MM.1S (cell line): Measurements from ENCODE around the gene FLYWCH1.

Experiments
- DNase-seq: peaks from one replicate; pipeline ENCODE4 v3.0.0-alpha.2; 2015
- H2AFZ ChIP-seq: fragments of 300-600 bp; sonication (generic); 2 replicates; pipeline ENCODE4 v1.6.0; 2016; ENCODE audit warnings: antibody characterized with exemption, low read length
- H3F3A ChIP-seq: fragments of 300-600 bp; sonication (generic); 2 replicates; pipeline ENCODE4 v1.6.1; 2016; ENCODE audit warnings: mild to moderate bottlenecking, antibody characterized with exemption, low read length, moderate library complexity, mixed read lengths; ENCODE audit not compliant: insufficient read depth
- H3K27ac ChIP-seq: fragments of 300-600 bp; sonication (generic); 2 replicates; pipeline ENCODE4 v1.5.1; 2016; ENCODE audit warnings: mild to moderate bottlenecking, low read length
- H3K27me3 ChIP-seq: fragments of 300-600 bp; sonication (generic); replicated peaks from 2 replicates; pipeline ENCODE4 v1.6.0; 2016; ENCODE audit warnings: low read length; ENCODE audit not compliant: insufficient read depth
- H3K36me3 ChIP-seq: fragments of 300-600 bp; sonication (generic); replicated peaks from 2 replicates; pipeline ENCODE4 v1.6.1; 2016; ENCODE audit warnings: mild to moderate bottlenecking, low read length, mixed read lengths; ENCODE audit not compliant: insufficient read depth
- H3K4me1 ChIP-seq: fragments of 300-600 bp; sonication (generic); 2 replicates; pipeline ENCODE4 v1.6.1; 2016; ENCODE audit warnings: low read length, mixed read lengths
- H3K4me2 ChIP-seq: fragments of 300-600 bp; sonication (generic); 2 replicates; pipeline ENCODE4 v1.6.0; 2016; ENCODE audit warnings: low read depth, low read length
- H3K4me3 ChIP-seq: fragments of 300-600 bp; sonication (generic); 2 replicates; pipeline ENCODE4 v1.5.1; 2016; ENCODE audit warnings: low read length, mixed read lengths
- H3K79me2 ChIP-seq: fragments of 300-600 bp; sonication (generic); 2 replicates; pipeline ENCODE4 v1.6.1; 2016; ENCODE audit warnings: mixed run types, low read length, mixed read lengths
- H3K9ac ChIP-seq: fragments of 300-600 bp; sonication (generic); 2 replicates; pipeline ENCODE4 v1.6.1; 2016; ENCODE audit warnings: low read length, mixed read lengths
- H3K9me2 ChIP-seq: fragments of 300-600 bp; sonication (generic); replicated peaks from 2 replicates; pipeline ENCODE4 v1.6.1; 2016; ENCODE audit warnings: mild to moderate bottlenecking, low read length, mixed read lengths; ENCODE audit not compliant: insufficient read depth
- H3K9me3 ChIP-seq: fragments of 300-600 bp; sonication (generic); replicated peaks from 2 replicates; pipeline ENCODE4 v1.6.1; 2016; ENCODE audit warnings: mild to moderate bottlenecking, low read length, mixed read lengths; ENCODE audit not compliant: insufficient read depth
- H4K20me1 ChIP-seq: fragments of 300-600 bp; sonication (generic); 2 replicates; pipeline ENCODE4 v1.6.1; 2016; ENCODE audit warnings: mild to moderate bottlenecking, low read length, moderate library complexity, mixed read lengths; ENCODE audit not compliant: insufficient read depth
- EZH2 ChIP-seq: fragments of 300-600 bp; sonication (generic); optimal IDR thresholded peaks from 2 replicates; pipeline ENCODE3; 2017; ENCODE audit warnings: low read depth, mild to moderate bottlenecking, antibody characterized with exemption, low read length, mixed read lengths
- EZH2phosphoT487 ChIP-seq: fragments of 300-600 bp; sonication (generic); IDR thresholded peaks from 2 replicates; pipeline ENCODE4 v1.6.1; 2018; ENCODE audit warnings: antibody characterized with exemption, low read length
- TF ChIP-seq, protein P1 (sequence below): fragments of 300-600 bp; sonication (generic); IDR thresholded peaks from 2 replicates; pipeline ENCODE4 v1.5.1; 2016; ENCODE audit warnings: antibody characterized with exemption, low read length, mixed read lengths

The FLYWCH1 gene

DNA sequence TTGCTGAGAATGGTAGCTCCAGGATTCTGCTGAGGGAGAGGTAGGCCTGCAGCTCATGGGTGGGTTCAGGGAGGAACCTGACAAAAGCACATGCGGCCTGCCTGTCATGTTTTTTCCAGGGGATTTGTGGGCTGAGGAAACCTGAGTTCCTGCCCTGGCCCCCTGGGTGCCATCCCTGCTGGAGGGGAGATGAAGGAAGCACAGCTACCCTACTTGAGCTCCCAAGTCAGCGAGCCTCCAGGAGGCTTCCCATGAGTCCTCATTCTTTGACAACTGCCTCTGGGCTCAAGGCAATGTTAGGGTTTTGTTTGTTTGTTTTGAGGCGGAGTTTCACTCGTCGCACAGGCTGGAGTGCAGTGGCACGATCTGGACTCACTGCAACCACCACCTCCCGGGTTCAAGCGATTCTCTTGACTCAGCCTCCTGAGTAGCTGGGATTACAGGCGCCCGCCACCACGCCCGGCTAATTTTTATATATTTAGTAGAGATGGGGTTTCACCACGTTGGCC is 12.1 kb upstream of the FLYWCH1 start:
- H4K20me1 ChIP-seq: no peaks in the 10 kb centered on the region
- H3K9me3 ChIP-seq: no peaks in the 10 kb centered on the region
- H3K9ac ChIP-seq: no peak overlapping the region
- no peak overlapping the region for H3K4me2 ChIP-seq
- H3K4me3 ChIP-seq: no peak overlapping the region
- peaks cover 4% of the 10 kb centered on the region for H3K4me1 ChIP-seq
- H3K27me3 ChIP-seq: no peaks in the 10 kb centered on the region
- no peak overlapping the region for H3K27ac ChIP-seq
- no peaks in the 10 kb centered on the region for H3K79me2 ChIP-seq
- no peaks in the 10 kb centered on the region for H3K36me3 ChIP-seq
- no peaks in the 10 kb centered on the region for H3K9me2 ChIP-seq
- no peak for DNase-seq
- H3F3A ChIP-seq: no peaks in the 10 kb centered on the region
- TF ChIP-seq, protein P1, sequence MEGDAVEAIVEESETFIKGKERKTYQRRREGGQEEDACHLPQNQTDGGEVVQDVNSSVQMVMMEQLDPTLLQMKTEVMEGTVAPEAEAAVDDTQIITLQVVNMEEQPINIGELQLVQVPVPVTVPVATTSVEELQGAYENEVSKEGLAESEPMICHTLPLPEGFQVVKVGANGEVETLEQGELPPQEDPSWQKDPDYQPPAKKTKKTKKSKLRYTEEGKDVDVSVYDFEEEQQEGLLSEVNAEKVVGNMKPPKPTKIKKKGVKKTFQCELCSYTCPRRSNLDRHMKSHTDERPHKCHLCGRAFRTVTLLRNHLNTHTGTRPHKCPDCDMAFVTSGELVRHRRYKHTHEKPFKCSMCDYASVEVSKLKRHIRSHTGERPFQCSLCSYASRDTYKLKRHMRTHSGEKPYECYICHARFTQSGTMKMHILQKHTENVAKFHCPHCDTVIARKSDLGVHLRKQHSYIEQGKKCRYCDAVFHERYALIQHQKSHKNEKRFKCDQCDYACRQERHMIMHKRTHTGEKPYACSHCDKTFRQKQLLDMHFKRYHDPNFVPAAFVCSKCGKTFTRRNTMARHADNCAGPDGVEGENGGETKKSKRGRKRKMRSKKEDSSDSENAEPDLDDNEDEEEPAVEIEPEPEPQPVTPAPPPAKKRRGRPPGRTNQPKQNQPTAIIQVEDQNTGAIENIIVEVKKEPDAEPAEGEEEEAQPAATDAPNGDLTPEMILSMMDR: no peak
- TF ChIP-seq EZH2: no peak
- TF ChIP-seq EZH2phosphoT487: no peak
- H2AFZ ChIP-seq: no peak overlapping the region

DNA sequence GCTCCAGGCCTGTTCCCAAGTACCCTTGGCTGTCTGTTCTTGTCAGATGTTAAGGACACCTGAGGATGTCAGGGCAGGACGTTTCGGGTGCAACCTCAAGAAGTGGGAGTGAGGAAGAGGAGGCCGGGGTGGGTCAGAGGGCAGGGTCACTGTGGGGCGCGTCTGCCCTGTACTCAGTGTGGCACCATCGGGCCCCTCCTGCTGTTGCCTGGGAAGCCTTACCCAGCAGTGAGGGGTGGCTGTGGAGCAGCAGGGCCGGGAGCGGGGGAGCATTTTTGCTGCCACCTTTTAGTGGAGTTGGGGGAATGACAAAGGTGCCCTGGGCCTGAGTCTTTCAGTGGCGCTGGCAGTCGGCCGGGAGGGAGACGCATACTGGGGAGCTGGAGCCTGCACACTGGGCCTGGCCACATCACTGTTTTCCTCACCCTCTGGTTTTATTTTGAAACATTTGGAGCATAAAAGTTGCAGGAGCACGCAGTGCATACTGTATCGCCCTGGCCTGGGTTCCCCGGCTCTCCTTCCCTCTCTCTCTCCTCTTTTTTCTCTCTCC is 11.1 kb upstream of the FLYWCH1 start:
- peaks cover 4% of the 10 kb centered on the region for H3K4me1 ChIP-seq

DNA sequence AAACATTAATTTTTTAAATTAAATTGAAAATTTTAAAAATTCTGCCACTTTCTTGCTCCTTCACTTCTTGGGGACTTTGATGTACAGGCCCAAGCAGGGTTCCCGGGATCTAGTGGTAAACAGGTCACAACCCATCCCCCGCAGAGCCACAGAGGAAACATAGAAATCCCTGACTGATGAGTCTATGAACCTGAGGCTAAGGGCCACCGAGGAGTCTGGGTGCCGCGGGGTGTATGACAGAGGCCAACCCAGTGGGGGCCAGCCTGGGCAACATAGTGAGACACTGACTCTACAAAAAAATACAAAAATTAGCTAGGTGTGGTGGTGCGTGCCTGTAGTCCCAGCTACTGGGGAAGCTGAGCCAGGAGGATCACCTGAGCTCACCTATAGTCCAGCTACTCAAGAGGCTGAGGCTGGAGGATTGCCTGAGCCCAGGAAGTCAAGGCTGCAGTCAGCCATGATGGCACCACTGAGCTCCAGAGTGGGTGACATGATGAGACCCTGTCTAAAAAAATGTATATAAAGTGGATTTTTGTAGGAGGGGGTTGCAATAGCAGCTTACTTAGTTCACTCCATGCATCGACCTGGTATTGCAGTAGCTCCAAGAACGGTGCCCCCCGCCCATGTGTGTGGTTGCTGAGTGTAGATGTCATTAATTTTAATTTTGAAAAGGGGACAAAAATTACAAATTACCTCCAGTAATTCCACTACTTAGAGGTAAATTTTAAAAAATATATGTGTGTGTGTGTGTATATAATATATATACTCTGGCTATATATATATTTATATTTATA is 9.2 kb upstream of the FLYWCH1 start:
- H3K4me3 ChIP-seq: no peak overlapping the region
- H3F3A ChIP-seq: no peaks in the 10 kb centered on the region
- no peak overlapping the region for H2AFZ ChIP-seq
- no peak overlapping the region for H3K4me2 ChIP-seq
- H3K79me2 ChIP-seq: no peaks in the 10 kb centered on the region
- no peaks in the 10 kb centered on the region for H3K27me3 ChIP-seq
- no peaks in the 10 kb centered on the region for H3K9me2 ChIP-seq
- H3K9ac ChIP-seq: no peak overlapping the region
- no peak overlapping the region for H3K27ac ChIP-seq
- no peaks in the 10 kb centered on the region for H4K20me1 ChIP-seq
- DNase-seq: no peak
- peaks cover 10% of the 10 kb centered on the region for H3K4me1 ChIP-seq
- H3K9me3 ChIP-seq: no peaks in the 10 kb centered on the region
- TF ChIP-seq, protein P1: no peak
- TF ChIP-seq EZH2phosphoT487 (no peak), EZH2 (no peak)
- no peaks in the 10 kb centered on the region for H3K36me3 ChIP-seq

More for the DNA sequence above, 11.1 kb upstream of the FLYWCH1 start:
- Histone ChIP-seq H2AFZ (no peak overlapping the region), H3K9me3 (no peaks in the 10 kb centered on the region), H3K27me3 (no peaks in the 10 kb centered on the region), H3K9ac (no peak overlapping the region), H3K27ac (no peak overlapping the region), H3K4me2 (no peak overlapping the region), H4K20me1 (no peaks in the 10 kb centered on the region), H3K4me3 (no peak overlapping the region), H3K36me3 (no peaks in the 10 kb centered on the region), H3K9me2 (no peaks in the 10 kb centered on the region), H3F3A (no peaks in the 10 kb centered on the region), H3K79me2 (no peaks in the 10 kb centered on the region)
- no peak for DNase-seq
- no peak for TF ChIP-seq EZH2
- TF ChIP-seq, protein P1: no peak
- no peak for TF ChIP-seq EZH2phosphoT487
